GM21447 (cell line): Measurements from ENCODE around the gene VAT1L.

Experiments used
- ATAC-seq: cut with Tn5 transposase; IDR thresholded peaks from one replicate; pipeline ENCODE4 v1.9.1; 2021; ENCODE audit not compliant: unreplicated experiment

VAT1L gene

GRCh38 chr16:77788181-77789084 is at the start of gene VAT1L:
Gene VAT1L (plus strand): TSS chr16:77788564. CDS start chr16:77788683, 119 bp downstream.
- no peak for ATAC-seq

- no peak for ATAC-seq
Observed at GRCh38 chr16:77738706-77739558, 49.4 kb upstream of the VAT1L start.

GRCh38 chr16:77739559-77739892 is 48.8 kb upstream of the VAT1L start:
- no peak for ATAC-seq

GRCh38 chr16:77744141-77744540 is 44.2 kb upstream of the VAT1L start:
- no peak for ATAC-seq

- no peak for ATAC-seq
Observed at GRCh38 chr16:77745972-77746371, 42.4 kb upstream of the VAT1L start.

- ATAC-seq = no peak
Observed at GRCh38 chr16:77748421-77749005, 39.9 kb upstream of the VAT1L start.

- ATAC-seq = no peak
Observed at GRCh38 chr16:77749415-77749814, 38.9 kb upstream of the VAT1L start.

GRCh38 chr16:77758046-77758445 is 30.3 kb upstream of the VAT1L start:
- ATAC-seq = no peak

- no peak for ATAC-seq
Observed at GRCh38 chr16:77758508-77758907, 29.9 kb upstream of the VAT1L start.

GRCh38 chr16:77759201-77759600 is 29.2 kb upstream of the VAT1L start:
- no peak for ATAC-seq

GRCh38 chr16:77759821-77760220 is 28.5 kb upstream of the VAT1L start:
- ATAC-seq = no peak

- ATAC-seq = no peak
Observed at GRCh38 chr16:77760800-77761199, 27.6 kb upstream of the VAT1L start.

GRCh38 chr16:77761204-77761603 is 27.2 kb upstream of the VAT1L start:
- ATAC-seq = no peak

- no peak for ATAC-seq
Observed at GRCh38 chr16:77762262-77762661, 26.1 kb upstream of the VAT1L start.

- ATAC-seq = no peak
Observed at GRCh38 chr16:77763994-77764393, 24.4 kb upstream of the VAT1L start.

- no peak for ATAC-seq
Observed at GRCh38 chr16:77767211-77767610, 21.2 kb upstream of the VAT1L start.

- ATAC-seq = no peak
Observed at GRCh38 chr16:77767826-77768225, 20.5 kb upstream of the VAT1L start.

GRCh38 chr16:77775911-77776909 is 12.2 kb upstream of the VAT1L start:
- ATAC-seq = no peak

GRCh38 chr16:77777745-77778144 is 10.6 kb upstream of the VAT1L start:
- no peak for ATAC-seq

- ATAC-seq = no peak
Observed at GRCh38 chr16:77780378-77780837, 8.0 kb upstream of the VAT1L start.
